HL-60/S4 treated with retinoic acid at 250 ng/mL for 4 days and 3 days (cell line): ENCODE data around the gene BDKRB2.

ENCODE experiments used
- in situ Hi-C: fragments of 300-500 bp; cut with MboI; formaldehyde crosslinking; loops from 2 replicates; pipeline ENCODE4 v1.7.0; 2022; ENCODE audit warnings: low sequenced_read_pairs

Gene BDKRB2

GRCh38 chr14:96204151-96205058 is at the start of gene BDKRB2:
BDKRB2 (plus strand) TSS chr14:96204839; CDS start chr14:96237108, 32,269 bp downstream.
- in situ Hi-C loops: no loop called here

GRCh38 chr14:96154900-96155299 is 49.7 kb upstream of the BDKRB2 start:
- in situ Hi-C loops: no loop called here

GRCh38 chr14:96156804-96157760 is 47.6 kb upstream of the BDKRB2 start:
- in situ Hi-C loops: no loop called here

GRCh38 chr14:96158735-96159134 is 45.9 kb upstream of the BDKRB2 start:
- in situ Hi-C loops: no loop called here

GRCh38 chr14:96160076-96160912 is 44.3 kb upstream of the BDKRB2 start:
- in situ Hi-C loops: no loop called here

GRCh38 chr14:96160913-96161310 is 43.7 kb upstream of the BDKRB2 start:
- in situ Hi-C loops: no loop called here

- in situ Hi-C loops: no loop called here
Observed at GRCh38 chr14:96161636-96162035, 43.0 kb upstream of the BDKRB2 start.

GRCh38 chr14:96162265-96162664 is 42.4 kb upstream of the BDKRB2 start:
- in situ Hi-C loops: no loop called here

- in situ Hi-C loops: no loop called here
Observed at GRCh38 chr14:96162741-96163140, 41.9 kb upstream of the BDKRB2 start.

- in situ Hi-C loops: no loop called here
Observed at GRCh38 chr14:96164861-96165490, 39.7 kb upstream of the BDKRB2 start.

GRCh38 chr14:96165493-96166436 is 38.9 kb upstream of the BDKRB2 start:
- in situ Hi-C loops: no loop called here

GRCh38 chr14:96166461-96167223 is 38.0 kb upstream of the BDKRB2 start:
- in situ Hi-C loops: no loop called here

GRCh38 chr14:96167224-96168148 is 37.2 kb upstream of the BDKRB2 start:
- in situ Hi-C loops: no loop called here

GRCh38 chr14:96168581-96168980 is 36.1 kb upstream of the BDKRB2 start:
- in situ Hi-C loops: no loop called here

- in situ Hi-C loops: no loop called here
Observed at GRCh38 chr14:96170961-96171592, 33.6 kb upstream of the BDKRB2 start.

GRCh38 chr14:96173636-96174475 is 30.8 kb upstream of the BDKRB2 start:
- in situ Hi-C loops: no loop called here
